UCSD-AML1 (cell line): ENCODE measurements around the gene LZTFL1.

Source experiments
- DNase-seq: peaks from one replicate; lab custom pipeline; 2025; ENCODE audit not compliant: unreplicated experiment; lab: John Stamatoyannopoulos, UW

Gene LZTFL1, protein sequence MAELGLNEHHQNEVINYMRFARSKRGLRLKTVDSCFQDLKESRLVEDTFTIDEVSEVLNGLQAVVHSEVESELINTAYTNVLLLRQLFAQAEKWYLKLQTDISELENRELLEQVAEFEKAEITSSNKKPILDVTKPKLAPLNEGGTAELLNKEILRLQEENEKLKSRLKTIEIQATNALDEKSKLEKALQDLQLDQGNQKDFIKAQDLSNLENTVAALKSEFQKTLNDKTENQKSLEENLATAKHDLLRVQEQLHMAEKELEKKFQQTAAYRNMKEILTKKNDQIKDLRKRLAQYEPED

DNA sequence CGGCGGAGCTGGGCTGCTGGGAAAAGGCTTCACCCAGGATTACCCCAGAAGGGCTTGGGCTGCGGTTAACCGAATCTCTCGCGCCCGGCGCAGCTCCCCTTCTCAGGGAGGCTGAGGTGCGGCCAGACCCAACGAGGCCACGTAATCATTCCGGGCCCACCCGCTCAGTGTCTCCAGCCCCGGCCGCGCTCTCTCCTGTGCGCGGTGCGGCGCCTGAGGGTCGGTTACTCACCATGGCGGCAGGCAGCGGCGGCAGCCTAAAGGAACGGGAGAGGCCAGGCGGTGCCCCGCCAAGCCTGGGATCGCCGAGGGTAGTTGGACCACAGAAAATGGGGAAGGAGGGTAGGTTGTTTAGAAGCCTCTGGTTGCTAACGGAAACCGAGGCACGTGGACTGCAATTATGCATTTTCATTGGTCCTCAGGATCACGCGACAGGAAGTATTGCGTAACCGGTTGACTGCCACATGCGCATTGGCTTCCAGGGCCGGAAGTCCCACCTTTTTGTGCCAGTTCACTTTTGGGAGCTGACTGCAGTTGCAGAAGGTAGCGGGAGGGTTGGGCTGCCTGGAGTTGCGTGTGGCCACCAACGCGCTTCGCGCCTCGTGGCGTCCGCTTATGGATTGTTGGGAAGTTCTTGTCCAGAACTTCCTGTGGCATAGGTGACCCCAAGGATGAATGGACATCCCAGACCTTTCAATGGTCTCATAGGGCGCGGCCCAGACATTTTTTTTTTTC, at the start of gene LZTFL1:
Gene LZTFL1 (minus strand): TSS at position 363 of the 735 bp plus-strand sequence. CDS start 128 bp downstream, at position 235.
- DNase-seq, result peak; percentile 85

DNA sequence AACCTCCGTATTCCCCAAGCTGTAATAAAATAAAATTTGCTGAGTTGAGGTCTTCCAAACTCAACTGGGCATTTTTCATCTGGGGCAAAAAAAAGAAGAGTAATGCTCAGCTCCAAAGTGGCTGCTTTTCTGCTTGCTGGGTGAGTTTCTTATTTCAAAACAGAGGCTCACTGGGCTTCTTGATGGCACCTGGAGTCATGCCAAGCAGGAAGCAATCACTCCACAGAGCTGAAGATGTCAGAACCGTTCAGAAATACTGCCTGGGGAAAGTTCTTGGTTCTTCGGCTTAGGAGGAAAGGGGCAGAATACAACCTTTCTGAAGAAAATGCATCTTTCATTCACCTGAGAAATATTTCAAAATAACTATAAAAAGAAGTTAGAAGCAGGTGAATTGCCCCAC, 48.5 kb upstream of the LZTFL1 start:
- no peak for DNase-seq

DNA sequence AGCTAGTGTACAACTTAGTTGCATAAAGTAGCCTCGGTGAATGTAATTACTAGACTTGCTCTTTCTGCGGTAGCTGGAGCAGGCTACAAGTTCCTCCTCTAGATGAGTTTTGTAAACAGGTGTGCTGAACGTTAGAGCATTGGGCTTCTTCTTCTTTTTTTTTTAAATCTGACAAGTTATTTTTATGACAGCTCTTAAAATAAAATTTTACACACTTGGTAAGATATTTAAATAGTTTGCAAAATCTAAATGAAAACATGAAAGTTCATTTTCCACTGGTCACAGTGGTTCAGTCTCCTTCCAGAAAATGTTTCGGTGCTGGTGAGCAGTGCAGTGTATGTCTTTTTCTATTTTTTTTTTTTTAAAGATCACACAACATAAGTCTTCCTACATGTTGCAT, 47.4 kb upstream of the LZTFL1 start:
- DNase-seq, result no peak

DNA sequence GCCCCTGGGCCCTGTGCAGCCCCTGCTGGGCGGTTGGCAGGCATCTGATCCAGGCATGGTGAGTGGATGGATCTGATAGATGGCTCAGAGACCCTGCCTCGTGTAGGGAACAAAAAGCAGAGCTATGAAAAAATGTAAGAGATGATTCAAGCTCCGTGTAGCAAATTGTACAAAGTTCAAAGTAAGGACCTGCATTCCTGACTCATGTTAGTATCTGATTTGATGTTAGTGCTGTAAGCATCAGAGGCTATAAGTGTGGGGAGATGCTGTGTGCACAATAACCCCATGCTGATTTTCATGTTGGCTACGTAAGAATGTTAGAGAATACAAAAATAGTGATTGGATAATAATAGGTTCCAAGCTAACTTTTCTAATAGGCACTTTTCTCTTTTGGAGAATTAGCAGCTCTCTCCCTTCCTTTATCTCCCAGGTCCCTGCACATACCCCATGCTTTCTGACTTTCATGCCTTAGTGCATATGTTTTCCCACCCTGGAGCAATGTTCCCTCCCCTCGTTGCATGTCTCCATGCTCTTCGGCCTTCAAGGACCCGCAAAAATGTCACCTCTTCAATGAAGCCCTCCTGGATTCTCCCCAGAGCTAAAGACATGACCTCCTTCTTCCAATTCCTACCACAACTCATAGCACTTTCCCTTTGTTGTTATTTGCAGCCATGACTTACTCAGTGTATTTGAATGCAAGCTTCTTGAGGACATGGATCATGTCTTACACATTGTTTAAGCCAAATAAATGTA, 46.0 kb upstream of the LZTFL1 start:
- DNase-seq, result no peak

DNA sequence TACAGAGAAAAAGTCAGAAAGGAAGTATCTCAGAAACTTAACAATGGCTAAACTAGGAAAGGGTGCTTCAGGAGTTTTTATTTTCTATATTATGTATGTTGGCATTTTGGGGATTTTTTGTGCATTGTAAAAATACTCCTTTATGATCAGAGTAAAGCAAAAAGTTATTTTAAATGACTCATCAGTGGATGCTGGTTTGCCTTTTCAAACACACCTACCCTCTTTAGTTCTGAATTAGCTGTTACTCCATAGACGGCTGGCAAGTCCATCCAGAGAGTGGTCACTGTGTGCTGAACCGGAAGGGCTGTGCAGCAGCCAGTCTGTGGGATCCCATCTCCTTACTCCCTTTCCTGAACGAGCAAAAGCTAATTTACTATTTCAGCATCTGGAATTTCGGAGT, 45.4 kb upstream of the LZTFL1 start:
- DNase-seq, result no peak

DNA sequence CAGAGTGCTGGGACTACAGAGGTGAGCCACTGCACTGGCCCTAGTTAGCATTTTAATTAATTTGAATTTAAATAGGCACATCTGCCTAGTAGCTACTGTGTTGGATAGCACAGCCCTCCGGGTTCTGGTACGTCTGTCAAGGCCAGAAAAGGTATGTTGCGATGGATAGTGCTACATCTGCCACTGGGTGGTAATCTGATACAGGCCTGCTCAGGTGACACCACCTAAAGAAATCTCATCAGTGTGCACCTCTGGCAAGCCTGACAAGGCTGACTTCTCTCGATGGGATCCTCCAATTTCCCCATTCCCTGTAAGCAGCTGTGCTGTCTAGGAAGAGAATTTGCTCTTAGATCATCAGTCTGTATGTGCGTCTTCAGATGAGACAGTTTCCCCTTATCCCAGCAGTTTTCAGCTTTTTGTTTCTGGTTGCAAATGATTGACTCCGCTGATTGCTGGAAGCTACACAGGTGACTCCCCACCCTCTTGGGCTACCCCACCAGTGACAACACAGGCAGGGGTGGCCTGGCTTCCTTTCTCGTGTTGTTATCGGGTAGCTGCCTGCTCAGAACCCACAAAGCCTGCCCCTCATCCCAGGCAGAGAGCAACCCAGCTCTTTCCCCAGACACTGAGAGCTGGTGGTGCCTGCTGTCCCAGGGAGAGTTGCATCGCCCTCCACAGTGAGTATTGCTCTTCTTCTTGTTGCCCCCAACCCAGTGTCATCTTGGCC, 44.2 kb upstream of the LZTFL1 start, which contains the start of gene CCR9:
Gene CCR9 (plus strand): TSS at position 565 of the 727 bp plus-strand sequence. CDS start 8,391 bp downstream, outside the sequence.
- no peak for DNase-seq

DNA sequence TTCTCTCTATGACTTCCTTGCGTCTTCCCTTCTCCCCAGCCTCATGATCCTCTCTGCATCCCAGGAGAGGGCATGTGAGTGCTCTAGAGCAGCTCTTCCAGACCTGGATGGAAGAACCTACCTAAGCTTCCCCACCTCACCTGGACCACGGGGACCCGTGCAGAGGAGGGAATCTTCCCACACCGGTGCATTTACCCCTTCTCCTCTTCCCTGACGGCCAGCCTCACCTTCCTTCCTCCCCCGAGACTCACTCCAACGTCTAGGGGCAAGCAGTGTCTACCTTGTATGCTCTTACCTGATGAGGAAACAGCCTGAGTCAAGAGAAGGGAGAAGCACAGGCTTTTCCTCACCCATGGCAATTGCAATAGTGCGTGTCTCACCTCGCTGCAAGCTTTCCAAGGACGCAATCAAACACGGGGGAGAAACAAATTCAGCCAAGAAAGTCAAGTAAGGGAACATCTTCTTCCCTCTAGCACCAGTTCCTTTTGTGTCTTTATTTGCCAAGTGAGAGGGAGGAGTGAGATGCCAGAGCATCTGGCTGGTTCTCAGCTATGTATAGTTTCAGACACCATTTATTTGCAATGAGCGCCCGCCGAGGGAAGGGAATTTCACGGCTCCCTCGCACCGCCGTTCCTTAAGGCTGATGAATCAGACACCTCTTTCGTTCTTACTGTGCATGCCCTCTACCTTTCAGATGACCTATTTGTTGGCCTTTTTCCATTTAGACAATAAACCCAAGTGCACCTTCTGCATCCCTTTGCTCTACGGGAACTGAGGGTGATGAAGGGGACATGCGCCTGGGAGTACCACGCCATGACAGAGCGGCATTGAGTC, 42.7 kb upstream of the LZTFL1 start:
- no peak for DNase-seq

DNA sequence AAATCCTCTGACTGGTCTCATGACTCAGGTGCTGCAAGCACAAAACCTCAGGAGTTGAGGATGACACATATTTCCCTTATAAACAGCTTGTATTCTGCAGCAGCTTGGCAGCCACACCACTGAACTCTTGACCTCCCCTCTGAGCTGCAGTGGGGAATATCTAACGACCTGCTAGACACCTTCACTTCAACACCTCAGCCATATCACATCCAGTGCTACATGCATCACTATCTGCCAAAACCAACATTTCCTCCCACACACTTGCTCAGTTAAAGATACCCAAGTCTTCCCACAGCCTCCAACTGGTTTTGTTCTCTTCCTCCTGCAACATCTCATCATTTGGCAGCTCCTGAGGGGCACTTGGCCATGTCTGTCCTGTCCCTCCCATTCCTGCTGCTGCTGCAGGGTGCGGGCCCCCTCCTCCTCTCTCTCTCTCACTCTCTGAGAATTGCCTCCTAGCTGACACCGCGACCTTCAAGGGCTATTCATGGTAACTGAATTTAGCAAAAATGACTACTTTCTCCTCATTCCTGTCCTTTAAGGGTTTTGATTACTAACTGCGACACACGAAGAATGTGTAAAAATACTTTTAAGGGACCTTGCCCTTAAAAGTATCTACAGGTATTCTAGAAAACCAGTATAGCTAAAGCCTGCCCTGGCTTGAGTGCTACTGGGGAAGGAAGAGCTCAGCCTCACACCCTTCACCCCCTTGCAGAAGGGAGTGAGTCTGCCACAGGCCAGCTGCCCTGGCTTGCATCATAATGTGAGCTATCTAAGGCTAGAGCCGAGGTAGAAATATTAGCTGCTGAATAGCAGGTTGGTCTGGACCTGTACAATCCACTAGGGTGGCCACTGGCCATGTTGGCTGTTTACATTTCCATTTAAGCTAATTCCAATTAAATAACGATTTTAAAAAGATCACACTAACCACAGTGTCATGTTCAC, 39.4 kb upstream of the LZTFL1 start:
- no peak for DNase-seq

DNA sequence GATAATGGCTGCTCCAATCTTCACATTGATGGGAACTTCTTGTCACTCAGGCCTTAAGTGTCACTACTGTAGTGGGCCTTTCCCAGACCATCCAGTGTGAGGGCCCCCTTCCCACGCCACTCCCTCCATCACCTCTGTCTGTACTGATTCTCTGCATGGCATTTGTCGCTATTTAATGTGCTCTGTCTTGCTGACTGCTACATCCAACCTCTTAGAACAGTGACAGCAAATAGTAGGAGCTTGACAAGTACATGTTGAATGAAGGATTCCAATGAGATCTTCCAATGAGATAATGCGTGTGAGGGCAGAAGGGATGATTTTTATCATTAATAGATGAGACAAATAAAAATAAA, 38.8 kb upstream of the LZTFL1 start:
- no peak for DNase-seq

DNA sequence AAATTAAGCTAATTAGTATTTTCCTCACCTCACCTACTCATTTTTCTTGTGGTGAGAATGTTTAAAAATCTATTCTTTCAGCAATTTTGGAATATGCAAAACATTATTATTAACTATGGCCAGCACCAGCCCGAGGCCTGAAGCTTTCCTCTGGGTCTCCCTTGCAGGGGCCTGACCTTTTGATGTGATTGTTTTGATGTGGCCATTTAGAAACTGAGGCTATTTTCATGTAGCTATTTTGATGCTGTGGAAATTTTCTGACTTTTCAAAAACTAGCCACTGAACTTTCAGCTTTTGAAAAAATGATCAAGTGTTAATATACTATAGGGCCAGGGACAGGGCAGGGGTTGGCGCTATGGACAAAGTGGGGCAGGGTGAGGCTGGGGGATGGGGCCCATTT, 36.2 kb upstream of the LZTFL1 start:
- no peak for DNase-seq

DNA sequence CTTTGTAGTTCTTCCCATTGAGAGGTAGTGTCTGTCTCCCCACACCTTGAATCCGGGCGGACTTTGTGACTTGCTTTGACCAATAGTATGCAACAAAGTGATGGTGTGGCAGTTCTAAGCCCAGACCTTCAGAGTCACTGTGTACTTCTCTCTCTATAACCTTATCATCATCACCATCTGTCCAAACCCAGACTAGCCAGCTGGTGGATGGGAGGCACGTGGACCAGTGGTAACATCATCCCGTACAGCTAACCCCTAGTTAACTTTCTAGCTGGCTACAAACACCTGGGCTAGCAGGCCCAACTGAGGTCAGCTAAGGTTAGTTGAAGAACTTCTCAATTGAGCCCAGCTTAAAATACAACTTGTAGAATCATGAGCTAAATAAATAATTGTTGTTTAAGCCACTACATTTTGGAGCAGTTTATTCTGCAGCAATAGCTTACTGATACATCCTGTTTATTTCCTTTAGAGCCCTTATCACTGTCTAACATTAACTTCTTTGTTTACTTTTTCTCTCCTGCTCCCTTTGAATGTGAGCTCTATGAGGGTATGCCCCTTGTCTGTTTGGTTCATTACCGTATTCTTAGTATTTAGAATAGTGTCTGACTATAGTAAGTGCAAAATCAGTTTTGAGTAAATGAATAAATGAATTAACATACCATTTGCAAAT, 32.9 kb upstream of the LZTFL1 start:
- DNase-seq, result no peak

DNA sequence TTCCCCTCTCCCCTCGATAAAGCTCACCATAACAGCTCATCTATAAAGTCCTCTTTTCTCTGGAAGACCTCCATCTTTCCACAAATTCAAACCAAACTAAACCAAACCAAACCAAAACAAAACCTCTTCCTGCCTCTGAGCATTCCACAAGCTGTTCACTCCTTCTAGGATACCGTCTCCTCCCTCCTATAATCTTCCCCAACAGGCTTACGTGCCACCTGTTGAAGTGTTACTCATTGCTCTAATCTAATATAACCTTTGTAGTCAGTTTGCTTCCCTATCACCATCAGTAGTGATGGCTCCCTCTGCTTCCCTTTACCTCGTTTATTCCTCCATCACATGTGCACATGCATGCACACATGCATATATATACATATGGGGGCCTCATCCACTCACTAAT, 31.7 kb upstream of the LZTFL1 start:
- DNase-seq, result no peak

DNA sequence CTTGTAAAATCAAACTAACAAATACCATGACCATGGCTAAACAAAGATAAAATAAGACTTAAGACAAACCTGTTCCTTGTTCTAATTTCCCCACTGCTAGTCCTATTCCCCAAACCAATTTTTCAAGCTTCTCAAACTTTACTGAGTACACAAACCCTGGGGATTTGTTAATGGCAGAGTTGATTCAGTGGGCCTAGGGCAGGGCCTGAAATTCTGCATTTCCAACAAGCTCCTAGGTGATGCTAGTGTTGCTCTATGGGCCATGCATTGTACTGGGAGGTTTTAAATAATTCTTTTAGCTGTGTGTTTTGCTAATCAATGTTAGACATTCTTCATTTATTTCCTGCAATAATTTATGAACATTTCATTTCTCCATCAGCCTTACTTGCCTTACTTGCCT, 31.1 kb upstream of the LZTFL1 start:
- DNase-seq, result no peak

DNA sequence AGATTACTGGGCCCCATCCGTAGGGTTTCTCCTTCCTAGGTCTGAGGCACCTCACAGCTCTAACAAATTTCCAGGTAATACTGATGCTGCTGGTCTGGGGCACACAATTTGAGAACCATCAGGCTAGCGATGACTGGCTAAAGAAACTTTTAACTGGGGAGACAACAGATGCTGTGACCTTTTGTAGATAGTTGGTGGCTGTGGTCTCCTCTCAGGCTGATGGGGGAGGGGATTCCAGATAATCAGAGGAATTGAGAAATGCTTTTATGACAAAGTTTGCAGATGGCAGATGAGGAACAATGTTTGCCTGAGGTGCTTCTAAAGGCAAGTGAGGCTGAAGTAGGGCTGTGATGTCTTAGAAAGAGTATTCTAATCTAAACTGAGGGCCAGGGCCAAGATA, 30.6 kb upstream of the LZTFL1 start:
- no peak for DNase-seq

DNA sequence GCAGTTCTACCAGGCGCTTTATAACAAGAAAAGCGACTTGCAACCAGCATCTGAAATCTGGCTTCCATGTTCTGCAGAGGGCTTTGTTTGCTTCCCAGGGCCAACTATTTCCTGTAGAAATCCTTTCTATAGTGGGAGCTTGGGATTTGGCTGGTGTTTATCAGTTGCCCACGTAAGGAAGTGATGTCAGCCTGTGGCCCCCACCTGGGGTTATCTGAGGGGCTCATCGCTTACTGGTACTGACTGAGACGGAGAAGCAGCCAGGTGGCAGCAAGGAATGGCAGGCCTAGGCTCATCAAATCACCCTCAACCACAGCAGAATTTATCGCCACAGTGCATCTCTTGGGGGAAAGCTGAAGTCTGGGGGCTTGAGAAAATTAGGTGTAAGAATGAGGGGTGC, 29.9 kb upstream of the LZTFL1 start:
- DNase-seq, result no peak

DNA sequence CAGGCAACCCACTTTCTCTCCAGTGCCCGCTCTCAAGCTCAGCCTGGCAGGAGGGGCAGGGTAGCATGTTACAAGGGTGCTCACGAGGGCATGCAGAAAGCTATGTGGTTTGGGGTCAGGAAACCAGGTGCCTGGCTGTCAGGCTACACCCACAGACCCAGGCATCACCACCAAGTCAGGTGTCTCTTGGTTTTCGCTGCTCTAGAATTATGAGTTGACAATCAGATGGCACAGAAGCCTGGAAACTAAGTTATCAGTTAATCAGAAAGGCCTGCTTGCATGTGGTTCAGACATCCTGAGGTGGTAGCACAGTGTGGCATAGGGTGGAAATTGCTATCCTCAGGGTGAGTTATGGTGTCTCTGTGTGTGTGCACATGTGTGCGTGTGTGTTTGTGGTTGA, 28.2 kb upstream of the LZTFL1 start:
- no peak for DNase-seq

DNA sequence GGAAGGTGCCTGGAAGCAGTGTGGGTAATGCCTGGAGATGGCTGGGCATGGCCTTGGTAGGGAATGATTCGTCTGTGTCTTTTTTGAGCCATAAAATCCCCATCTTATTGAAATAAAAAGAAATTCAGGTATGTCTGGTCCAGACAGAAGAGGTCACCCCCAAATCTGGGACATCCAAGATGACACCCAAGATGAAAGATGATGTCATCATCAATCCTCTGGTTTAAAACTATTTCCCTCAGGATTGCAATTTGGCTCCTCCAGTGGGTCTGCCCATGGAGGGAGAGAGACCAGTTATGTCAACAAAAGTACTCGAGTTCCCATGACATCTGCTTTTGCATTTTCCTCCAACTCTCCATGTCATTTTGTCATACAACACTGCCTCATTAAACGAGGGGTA, 27.7 kb upstream of the LZTFL1 start:
- no peak for DNase-seq

DNA sequence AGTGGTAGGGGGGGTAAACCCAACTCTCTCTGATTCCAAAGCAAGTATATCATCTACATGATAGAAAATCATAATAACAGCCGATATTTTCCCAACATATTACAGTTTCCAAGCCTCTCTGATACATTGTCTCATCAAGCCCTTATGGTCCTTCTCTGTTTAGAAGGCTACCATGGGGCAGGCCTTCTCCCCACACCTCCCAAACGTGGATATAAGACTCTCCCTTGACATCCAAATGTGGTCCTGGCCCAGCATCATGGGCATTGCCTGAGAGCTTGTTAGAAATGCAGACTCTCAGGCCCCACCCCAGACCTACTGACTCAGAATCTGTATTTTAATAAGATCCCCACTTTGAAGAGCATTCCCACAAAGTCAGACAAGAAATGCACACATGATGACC, 26.7 kb upstream of the LZTFL1 start:
- no peak for DNase-seq

DNA sequence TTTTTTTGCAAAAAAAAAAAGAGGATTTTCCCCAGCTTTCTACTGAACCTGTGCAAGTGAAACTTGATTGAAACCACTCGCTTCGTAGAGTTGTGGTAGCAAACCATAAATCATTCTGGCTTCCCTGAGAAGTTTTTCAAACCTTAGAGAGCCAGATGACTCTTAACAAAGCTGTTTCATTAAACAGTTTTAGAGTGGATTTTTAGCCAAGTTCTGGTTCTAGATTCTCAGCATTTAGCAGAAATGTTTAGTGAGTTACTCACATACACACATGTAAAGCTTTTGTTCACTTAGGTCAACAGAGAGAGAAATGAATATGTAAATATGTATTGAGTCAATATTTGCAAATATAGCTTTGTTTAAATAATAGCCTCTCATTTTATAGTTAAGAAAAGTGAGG, 26.3 kb upstream of the LZTFL1 start:
- no peak for DNase-seq
